GM12873 (cell line): Measurements from ENCODE around the gene GRIK4.

Source experiments
- TF ChIP-seq, protein P1 (sequence below): IDR thresholded peaks from 2 replicates; pipeline ENCODE4 v1.5.1; 2012; ENCODE audit warnings: low read depth, mild to moderate bottlenecking, moderate library complexity, low read length, control low read depth; ENCODE audit not compliant: insufficient read depth; ENCODE audit errors: missing control alignments

Gene GRIK4

DNA sequence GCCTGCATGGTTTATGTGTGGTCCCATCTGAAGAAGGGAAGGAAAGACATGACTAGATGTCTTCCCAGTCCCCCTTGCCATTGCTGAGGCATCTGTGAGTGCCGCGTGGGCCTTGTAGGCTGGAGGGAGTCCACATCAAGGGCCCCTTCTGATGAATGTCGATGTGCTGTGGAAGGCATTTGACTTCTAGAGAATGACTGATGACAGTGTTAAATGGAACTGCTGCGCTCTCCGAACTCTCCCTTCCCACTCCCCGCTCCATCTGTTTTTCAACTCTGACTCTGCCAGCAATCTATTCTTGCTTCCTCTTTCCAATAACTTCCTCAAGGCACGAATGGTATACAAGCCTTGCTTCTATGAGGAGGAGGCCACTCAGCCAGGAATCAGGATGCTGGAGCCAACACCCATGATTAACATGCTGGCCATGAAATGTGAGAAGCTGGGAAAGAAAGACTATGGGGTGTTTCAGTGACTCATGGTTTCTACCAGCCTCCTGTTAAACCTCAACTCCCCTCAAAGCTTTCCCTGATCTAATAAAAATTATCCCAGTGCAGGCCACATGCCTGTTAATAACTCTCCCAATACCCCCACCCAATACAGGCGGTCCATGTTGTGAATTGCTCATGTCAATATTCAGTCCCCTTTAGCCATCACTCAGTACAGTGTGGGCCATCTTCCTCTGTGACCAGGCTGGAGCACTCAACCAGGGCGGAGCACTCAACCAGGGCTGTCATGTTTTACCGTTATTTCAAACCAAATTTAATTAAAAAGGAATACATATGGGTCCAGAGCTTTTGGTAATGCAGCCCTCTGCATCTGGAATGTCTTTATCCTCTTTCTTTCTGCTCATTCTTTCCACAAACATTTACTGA, 466.0 kb downstream of the GRIK4 start:
- TF ChIP-seq, protein P1, sequence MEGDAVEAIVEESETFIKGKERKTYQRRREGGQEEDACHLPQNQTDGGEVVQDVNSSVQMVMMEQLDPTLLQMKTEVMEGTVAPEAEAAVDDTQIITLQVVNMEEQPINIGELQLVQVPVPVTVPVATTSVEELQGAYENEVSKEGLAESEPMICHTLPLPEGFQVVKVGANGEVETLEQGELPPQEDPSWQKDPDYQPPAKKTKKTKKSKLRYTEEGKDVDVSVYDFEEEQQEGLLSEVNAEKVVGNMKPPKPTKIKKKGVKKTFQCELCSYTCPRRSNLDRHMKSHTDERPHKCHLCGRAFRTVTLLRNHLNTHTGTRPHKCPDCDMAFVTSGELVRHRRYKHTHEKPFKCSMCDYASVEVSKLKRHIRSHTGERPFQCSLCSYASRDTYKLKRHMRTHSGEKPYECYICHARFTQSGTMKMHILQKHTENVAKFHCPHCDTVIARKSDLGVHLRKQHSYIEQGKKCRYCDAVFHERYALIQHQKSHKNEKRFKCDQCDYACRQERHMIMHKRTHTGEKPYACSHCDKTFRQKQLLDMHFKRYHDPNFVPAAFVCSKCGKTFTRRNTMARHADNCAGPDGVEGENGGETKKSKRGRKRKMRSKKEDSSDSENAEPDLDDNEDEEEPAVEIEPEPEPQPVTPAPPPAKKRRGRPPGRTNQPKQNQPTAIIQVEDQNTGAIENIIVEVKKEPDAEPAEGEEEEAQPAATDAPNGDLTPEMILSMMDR, result no peak

DNA sequence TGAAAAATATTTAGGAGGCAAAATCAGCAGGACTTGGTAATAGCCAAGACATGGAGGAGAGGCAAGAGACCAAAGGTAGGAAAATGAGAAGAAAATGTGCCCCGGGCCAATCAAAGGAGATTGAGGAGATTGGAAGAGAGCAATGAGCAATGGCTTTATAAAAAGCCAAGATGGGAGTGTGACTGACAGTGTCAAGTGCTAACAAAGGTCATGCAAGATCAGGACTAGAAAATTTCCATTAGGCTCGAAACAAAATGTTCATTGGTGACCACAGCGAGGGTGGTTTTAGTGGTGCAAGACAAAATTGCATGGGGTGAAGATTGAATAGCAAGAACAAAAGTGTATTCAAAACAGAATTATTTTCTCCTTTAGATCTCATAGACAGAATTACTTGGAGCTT, 467.2 kb downstream of the GRIK4 start:
- TF ChIP-seq, protein P1, result no peak

DNA sequence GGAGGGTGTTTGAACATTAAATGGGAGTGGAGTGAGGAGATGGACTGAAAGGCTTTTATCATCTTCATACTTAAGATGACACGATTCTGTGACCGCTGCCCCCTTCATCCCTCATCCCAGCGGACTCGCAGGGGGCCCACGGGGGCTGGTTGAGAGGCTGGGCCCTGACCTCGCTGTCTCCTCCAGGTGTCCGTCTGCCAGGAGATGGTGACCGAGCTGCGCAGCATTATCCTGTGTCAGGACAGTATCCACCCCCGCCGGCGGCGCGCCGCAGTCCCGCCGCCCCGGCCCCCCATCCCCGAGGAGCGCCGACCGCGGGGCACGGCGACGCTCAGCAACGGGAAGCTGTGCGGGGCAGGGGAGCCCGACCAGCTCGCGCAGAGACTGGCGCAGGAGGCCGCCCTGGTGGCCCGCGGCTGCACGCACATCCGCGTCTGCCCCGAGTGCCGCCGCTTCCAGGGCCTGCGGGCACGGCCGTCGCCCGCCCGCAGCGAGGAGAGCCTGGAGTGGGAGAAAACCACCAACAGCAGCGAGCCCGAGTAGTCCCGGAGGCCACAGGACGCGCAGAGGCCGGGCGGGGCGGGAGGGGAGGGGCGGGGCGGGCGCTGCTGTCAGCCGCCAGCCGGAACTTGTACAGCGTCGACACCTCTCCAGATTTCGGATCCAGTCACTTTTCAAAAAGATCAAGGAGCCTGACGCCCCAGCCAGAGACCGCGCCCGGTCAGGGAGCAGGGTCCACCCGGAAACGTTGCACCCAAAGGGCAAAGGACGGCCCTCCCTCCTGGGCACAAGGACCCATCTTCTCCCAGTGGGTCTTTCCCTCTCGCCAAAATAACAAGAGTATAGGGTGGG, 474.4 kb downstream of the GRIK4 start:
- TF ChIP-seq, protein P1, result peak; percentile 50

DNA sequence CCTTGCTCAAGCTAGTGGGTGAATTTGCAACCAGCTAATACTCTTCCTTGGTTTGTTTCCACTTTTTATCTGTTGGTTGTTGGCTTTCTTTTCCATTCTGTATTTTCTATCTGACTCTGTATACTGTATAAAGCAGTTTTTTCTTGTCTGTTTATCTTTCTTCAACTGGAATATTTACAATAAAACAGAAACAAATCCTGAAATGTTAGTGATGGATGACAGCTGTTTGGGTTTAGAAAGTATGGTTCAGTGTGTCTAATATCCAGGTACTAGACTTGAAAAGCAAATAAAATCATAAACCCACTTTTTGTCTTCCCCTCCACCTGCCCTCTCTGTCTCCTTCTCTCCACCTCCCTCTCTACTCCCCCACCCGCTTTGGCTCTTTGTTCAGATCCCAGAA, 477.1 kb downstream of the GRIK4 start:
- TF ChIP-seq, protein P1, result no peak

DNA sequence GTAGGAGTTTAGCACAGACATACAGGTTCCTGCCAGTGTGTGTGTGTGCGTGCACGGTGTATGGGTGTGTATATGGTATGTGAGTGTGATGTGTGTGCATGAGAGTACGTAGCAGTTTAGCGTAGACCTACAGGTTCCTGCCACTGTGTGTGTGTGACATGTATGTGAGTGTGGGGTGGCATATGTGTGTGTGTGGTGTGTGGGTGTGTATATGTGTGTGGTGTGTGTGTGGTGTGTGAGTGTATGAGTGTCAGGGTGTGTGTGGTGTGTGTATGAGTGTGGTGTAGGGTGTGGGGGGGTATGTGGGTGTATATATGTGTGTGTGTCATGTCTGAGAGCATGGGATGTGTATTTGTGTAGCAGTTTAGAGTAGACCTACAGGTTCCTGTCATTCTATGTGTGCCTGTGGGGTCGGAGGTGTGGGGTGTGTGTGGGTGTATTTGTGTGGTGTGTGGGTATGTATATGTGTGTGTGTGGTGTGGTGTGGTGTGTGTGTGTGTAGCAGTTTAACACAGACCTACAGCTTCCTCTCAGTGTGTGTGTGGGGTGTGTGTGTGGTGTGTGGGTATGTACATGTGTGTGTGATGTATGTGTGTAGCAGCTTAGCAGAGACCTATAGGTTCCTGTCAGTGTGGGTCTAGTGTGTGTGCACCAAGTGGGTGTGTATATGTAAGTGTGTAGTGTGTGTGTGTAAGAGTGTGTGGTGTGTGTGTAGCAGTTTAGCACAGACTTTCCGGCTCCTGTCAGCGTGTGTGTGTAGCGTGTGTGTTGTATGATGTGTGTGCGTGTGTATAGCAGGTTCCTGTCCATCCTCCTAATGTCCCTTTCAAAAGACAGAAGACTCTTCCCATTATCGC, 480.5 kb downstream of the GRIK4 start:
- TF ChIP-seq, protein P1, result no peak

DNA sequence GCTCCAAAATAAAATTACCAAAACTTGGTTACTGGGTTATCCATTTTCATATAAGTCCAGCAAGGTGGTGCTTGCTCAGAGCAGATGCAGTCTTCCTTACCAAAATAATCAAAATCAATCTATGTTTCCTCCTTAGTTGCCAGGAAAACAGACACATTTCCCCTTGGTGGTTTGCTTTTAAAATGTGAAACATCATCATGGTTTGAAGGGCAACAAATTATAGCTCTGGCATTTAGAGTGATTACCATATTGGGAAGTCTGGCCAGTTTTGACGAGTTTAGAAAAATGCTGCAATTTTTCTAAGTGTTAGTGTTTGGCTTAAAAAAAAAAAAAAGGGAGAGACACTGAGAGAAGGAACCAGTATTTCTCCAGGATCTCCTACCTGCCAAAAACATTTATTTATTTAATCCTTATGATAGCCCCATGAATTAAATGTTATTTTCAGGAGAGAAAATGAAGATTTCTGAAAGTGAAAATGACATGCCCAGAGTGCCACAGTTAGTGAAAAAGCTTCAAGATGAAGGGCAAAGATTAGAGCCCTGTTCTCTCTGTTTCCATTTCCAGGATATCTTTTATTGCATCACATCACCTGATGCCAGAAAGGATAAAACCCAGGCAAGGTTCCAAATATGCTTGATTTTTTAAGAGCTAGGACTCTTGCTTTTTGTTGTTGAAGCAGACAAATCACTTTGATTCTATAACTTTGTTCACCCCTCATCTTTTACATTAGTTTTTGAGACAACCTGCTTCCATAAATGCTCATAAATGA, 482.7 kb downstream of the GRIK4 start:
- TF ChIP-seq, protein P1, result no peak
